Medulla oblongata (tissue), 1 donor: Measurements from ENCODE around the gene PSRC1.

Experiments used
- DNase-seq: peaks from one replicate; pipeline ENCODE4 v3.0.0-alpha.2; 2015; ENCODE audit errors: extremely low spot score

The PSRC1 gene

GRCh38 chr1:109247401-109248365 is 35.3 kb downstream of the PSRC1 start:
- DNase-seq = no peak

- DNase-seq = no peak
Measured at GRCh38 chr1:109246141-109246551, 36.8 kb downstream of the PSRC1 start.

- no peak for DNase-seq
Measured at GRCh38 chr1:109243860-109244552, 38.9 kb downstream of the PSRC1 start.

GRCh38 chr1:109243221-109243620 is 39.7 kb downstream of the PSRC1 start:
- no peak for DNase-seq

GRCh38 chr1:109242387-109242786 is 40.6 kb downstream of the PSRC1 start:
- DNase-seq = peak; percentile 46

- no peak for DNase-seq
Measured at GRCh38 chr1:109241841-109242345, 41.1 kb downstream of the PSRC1 start.

GRCh38 chr1:109241344-109241743 is 41.6 kb downstream of the PSRC1 start:
- no peak for DNase-seq

- no peak for DNase-seq
Measured at GRCh38 chr1:109240158-109241152, 42.5 kb downstream of the PSRC1 start.

GRCh38 chr1:109239409-109240068 is 43.4 kb downstream of the PSRC1 start:
- no peak for DNase-seq

- no peak for DNase-seq
Measured at GRCh38 chr1:109239047-109239408, 43.9 kb downstream of the PSRC1 start.

- DNase-seq = no peak
Measured at GRCh38 chr1:109238382-109238781, 44.6 kb downstream of the PSRC1 start.

GRCh38 chr1:109237512-109237911 is 45.4 kb downstream of the PSRC1 start:
- DNase-seq = no peak

GRCh38 chr1:109235137-109235536 is 47.8 kb downstream of the PSRC1 start:
- no peak for DNase-seq

GRCh38 chr1:109231066-109231465 is 51.9 kb downstream of the PSRC1 start:
- DNase-seq = peak; percentile 60
